GM19452 (cell line): ENCODE measurements around the gene CHD9.
A peak's percentile ranks its signal among the peaks of the same experiment; 100 is the strongest.

Source experiments
- ATAC-seq: cut with Tn5 transposase; IDR thresholded peaks from one replicate; pipeline ENCODE4 v1.9.1; 2021; ENCODE audit not compliant: unreplicated experiment

Gene CHD9

DNA sequence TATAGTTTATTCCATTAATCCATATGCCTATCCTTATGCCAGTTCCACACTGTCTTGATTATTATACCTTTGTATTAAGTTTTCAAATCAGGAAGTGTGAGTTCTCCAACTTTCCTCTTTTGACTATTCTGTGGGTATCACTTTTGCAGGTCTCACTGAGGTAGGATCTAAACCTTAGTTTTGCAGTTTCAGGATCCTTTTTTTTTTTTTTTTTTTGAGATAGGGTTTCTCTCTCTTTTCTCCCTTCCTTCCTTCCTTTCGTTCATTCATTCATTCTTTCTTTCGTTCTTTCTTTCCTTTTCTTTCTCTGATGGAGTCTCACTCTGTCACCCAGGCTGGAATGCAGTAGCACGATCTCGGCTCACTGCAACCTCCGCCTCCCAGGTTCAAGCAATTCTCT is 71.6 kb downstream of the CHD9 start:
- no peak for ATAC-seq

DNA sequence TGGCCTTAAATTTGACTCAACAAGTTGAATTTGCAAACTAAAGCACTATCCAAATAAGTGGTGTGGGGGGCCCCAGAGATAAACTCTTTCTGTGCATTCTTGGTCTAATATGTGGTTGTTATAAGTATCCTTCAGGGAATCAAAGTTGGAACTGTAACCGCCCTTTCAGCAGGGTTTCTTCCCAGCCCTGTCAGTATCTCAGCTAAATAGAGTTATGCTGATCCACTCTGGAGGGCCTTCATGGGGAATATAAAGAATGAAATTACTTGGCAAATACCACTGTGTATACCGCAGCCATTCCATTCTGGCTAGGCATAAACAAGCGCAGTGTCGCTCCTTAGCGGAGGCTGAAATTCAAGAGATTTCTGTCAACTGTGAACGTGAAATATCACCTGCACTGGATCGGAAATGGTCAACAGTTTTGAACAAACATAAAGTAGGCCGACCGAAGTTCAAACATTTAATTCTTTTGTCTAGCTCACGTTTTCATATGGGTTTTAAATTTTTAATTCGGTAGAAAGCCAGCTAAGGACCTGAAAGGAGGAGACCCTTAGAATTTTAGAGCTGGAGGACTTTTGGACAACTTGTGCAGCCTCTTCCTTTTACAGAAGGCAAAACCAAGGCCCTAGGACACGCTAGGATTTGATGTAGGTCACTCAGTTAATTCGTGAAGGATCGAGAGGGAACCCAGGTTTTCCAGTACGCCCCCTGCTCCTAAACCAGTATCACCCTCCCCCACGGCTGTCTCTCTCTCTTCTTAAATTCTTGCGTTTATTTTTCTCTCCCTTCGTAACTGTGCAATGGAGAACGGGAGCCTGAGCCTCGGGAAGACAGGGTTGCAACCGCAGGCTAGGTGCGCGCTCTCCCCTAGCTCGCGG is 74.7 kb downstream of the CHD9 start:
- ATAC-seq: no peak

DNA sequence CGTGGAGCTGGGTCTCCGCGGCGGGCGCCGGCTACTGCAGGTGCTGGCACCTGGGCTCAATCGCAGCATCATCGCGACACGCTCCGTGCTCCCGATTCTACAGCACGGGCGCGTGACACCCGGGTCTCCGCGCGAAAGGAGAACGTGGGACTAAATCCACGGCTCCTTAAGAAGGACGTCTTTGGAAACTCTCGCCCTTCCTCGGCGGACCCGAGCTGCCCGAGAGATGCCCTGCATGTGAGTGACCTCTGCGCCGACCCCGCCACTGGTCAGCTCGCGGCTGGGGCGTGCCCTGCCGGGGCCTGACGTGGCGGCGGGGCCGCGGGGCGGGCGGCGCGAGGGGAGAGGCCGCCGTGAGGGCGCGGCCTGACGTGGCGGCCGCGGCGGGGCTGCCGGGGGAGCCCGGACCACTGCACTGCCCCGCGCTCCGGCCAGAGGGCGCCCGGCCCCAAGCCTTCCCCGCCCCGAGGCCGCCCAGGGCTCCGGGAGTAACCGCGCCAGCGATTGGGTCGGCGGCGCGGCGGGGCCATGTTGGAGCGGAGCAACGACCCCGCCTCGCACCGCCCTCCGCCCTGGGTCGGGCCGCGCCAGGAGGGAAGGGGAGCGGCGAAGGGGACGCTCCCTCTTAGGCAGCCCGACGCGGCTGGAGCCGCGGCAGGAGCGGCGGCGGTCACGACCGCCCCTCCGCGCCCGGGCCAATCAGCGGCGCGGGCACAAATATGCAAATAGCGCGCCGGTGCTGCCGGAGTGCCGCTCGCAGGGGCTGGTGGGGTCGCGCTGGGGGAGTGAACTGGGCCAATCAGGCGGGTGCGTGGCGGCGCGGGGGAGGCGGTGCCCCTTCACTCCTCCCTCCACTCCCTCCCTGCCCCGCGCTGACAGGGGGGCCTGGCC is 75.6 kb downstream of the CHD9 start:
- ATAC-seq: peak; percentile 85

DNA sequence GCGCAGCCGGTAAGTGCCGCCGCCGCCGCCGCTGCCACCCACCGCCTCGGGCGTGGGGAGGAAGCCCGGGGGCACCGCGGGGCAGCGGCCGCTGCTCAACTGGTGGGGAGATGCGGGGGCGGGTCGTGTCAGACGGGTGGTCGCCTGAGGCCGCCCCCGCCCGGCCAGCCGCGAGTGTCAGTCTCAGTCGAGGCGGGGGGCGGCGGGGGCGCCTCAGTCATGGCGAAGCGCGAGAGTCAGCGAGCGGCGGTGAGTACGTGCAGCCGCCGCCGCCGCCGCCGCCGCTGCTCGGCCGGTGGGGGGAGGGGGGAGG is 76.2 kb downstream of the CHD9 start:
- ATAC-seq: peak; percentile 1

DNA sequence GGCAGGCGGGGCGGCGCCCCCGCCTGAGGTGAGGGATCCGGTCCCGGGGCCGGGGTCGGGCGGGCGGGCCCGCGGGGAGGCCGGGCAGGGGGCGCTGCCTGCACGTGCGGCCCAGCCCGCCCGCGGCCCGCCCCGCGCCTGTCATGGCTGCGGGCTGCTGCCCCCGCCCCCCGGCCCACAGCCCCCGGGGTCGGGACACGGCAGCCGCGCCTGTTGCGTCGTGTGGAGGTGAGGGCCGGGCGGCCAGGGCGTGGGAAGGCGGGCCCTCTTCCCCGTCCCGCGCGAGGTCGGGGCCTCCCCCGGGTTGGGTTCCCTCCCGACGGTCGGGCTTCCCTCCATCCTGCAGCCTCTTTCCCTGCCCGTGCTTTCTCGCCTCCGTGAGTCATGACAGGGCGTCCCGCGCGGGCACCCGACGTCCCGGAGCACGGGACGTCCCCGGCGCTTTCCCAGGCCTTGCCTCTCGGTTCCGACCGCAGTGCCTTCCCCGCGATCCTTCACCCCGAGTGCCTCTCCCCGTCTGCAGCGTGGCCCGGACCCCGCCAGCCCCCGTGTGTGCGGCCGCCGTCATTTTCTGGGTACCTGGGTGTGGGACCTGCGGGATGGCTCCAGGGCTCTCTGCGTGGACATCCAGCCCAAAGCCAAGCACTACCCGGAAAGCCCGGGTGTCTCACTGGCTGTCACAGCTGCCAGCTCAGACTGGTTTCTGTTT is 76.7 kb downstream of the CHD9 start:
- ATAC-seq: peak; percentile 18

DNA sequence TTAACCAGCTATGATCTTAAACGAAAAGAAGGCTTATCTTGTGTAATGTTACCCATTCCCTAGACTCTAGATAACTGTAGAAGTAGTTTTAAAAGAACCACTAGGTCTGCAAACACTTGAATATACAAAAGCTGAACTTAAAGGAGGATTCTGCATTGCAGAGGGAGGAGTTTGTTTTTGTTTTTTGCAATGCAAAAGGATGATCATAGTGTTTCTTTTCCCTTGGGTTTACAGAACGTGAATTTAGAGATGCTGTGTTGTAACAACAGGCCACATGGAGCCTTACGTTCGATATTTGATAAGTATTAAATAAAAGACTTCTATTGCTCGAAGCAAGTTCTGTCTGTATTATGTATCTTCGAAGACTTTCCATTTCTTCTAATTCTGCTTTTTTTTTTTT is 77.6 kb downstream of the CHD9 start:
- no peak for ATAC-seq

DNA sequence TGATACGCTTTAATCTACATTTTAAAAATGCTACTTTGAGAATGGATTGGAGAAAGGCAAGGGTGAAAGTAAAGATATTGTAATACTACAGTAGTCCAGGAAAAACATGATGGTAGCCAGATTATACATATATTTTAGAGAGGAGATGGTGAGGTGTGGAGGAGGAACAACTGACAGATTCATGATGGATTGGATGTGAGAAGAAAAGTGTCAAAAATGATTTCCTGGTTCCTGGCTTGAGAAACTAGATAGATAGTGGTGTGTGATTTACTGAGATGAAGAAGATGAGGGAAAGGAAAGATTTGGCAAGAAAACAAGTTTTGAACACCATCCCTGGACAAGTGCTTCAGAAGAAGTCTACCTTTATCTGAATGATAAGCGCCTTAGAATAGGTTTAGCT is 80.5 kb downstream of the CHD9 start:
- ATAC-seq: no peak

DNA sequence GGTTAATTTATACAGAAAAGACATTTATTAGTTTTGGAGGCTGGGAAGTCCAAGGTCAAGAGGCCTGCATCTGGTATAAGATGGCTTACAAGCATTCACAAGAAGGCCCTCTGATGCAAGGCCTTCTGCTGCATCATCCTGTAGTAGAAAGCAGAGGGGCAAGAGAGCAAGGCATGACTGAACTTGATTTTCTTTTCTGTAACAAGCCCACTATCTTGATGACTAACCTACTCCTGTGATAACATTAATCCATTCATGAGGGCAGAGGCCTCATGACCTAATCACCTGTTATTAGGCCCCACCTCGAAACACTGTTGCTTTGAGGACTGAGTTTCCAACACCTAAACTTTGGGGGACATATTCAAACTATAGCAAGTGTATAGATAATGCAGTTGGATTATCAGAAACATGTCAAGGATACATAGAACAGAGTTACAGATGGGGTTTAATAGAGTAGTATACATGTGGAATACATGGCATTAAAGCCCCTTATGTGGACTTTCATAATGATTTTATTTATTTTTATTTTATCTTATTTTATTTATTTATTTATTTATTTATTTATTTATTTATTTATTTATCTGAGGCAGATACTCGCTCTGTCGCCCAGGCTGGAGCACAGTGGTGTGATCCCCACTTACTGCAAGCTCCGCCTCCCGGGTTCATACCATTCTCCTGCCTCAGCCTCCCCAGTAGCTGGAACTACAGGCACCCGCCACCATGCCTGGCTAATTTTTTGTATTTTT is 88.2 kb downstream of the CHD9 start:
- no peak for ATAC-seq

DNA sequence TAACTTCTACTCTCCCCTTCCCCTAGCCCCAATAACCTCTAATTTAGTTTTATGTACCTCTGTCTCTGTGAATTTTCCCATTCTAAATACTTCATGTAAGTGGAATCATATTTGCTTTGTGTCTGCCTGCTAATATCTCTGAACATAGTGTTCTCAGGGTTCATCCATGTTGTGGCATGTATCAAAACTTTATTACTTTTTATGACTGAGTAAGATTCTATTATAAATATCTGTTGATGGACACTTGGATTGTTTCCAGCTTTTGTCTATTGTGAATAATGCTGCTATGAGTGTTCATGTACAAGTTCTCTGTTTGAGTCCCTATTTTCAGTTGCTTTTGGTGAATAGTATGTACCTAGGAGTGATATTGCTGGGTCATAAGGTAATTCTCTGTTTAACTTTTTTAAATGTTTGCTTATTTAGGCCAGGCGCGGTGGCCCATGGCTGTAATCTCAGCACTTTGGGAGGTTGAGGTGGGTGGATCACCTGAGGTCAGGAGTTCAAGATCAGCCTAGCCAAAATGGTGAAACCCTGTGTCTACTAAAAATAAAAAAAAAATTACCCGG is 92.8 kb downstream of the CHD9 start:
- ATAC-seq: no peak

DNA sequence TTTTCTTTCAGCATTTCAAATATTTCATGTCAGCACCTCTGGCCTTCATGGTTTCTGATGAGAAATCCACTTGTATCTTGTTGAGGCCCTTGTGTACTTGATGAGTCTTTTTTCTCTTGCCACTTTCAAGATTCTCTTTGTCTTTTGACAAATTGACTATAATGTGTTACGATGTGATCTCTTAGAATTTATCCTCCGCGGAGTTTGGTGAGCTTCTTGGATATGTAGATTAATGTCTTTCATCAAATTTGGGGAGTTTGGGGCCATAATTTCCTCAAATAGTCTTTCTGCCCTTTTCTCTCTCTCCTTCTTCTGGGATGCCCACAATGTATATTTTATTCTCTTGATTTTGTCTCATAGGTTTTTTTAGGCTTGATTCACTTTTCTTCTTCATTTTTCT is 96.0 kb downstream of the CHD9 start:
- no peak for ATAC-seq

DNA sequence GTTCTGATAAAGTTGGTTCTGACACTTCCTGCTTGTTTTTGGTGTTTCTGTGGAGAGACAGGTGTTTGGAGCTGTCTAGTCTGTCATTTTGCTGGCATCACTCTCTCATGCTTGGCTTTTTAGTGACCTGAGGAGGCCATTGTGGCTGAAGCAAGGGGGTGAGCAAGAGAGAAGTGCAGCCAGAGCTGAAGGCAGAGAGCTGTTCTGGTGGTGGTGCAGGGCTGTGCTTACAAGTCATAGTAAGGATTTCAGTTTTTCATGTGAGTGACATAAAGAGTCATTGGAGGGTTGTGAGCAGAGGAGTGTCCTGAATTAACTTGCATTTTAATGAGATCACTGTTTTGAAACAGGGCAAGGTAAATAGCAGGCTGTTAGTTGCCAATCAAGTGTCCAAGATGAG is 97.5 kb downstream of the CHD9 start:
- no peak for ATAC-seq

DNA sequence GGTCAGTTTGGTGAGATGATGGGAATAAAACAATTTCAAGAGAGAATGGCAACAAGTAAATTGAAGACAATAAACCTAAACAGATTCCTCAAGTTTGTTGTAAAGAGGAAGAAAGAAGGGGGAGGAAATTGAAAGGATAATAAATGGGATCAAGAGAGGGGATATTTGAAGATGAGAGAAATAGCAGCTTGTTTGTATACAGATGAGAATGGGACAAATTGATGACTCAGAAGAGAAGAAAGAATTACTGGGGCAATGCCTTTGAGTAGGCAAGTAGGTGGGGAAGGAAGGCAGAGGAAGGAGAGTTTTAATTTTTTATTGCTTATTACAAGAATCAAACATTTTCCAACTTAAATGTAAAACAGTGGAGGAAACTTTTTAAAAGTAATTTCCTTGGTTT is 98.3 kb downstream of the CHD9 start:
- ATAC-seq: no peak

DNA sequence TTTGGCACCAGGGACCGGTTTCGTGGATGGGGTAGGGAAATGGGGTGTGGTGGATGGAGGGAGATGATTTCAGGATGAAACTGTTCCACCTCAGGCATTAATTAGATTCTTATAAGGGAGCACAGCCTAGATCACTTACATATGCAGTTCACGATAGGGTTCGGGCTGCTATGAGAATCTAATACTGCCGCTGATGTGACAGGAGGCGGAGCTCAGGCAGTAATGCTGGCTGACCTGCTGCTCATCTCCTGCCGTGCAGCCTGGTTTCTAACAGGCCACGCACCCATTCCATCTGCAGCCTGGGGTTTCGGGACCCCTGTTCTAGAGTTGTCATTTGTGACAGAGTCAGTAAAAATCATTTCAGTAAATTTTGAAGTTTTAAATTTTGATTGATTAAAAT is 99.7 kb downstream of the CHD9 start:
- ATAC-seq: no peak

DNA sequence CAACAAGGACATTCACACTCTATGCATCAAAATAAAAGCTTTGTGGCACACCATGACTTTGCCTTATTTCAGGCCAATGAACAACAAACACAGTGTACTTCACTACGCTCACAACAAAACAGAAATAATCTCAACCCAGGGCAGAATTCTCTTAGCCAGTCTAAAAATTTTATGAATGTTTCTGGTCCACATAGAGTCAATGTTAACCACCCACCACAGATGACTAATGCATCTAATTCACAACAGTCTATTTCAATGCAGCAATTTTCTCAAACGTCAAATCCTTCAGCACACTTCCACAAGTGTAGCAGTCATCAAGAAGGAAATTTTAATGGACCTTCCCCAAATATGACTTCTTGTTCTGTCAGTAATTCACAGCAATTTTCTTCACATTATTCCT is 101.7 kb downstream of the CHD9 start:
- no peak for ATAC-seq

DNA sequence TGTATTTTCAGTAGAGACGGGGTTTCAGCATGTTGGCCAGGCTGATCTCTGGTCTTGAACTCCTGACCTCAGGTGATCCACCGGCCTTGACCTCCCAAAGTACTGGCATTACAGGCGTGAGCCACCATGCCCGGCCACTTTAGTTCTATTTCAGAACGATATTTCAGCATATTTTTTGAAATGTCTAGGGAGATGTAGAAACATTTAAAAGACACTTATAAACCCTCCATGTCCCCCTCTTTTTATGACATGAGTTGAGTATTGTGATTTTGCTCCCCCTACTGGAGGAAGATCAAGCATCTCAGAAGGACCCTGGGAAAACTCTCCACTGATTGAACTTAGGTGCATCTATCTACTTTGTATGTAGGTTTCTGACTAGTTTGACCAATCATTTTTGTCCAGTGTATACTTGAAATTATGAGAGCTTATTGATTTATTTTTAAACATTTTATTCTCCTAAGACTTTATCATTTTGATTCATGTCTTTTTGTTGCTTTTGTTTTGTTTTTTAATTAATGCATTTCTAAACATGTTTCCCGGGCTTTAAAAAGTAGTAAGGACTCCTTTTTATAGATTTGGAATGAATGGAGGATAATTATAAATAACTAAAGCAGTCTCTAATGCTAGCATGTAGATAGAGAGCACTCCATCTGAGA is 105.1 kb downstream of the CHD9 start:
- ATAC-seq: peak; percentile 69

DNA sequence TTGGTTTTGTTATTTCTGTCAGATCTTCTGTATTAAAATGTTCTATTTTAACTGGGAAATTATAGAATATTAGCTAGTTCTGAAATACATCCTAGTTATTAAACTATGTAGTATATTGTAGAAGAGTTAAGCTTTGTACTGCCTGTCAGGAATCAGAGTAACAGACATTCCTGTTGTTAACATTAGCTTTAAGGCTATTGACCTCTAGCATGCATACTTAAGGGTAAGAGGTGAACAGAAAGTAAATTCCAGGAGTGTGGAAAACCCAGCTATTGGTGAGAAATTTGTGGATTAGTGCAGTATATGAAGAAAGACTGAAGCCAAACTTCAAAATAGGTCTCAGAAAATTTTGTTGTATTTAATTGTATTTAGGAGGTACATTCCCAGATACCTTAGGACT is 111.3 kb downstream of the CHD9 start:
- ATAC-seq: no peak

DNA sequence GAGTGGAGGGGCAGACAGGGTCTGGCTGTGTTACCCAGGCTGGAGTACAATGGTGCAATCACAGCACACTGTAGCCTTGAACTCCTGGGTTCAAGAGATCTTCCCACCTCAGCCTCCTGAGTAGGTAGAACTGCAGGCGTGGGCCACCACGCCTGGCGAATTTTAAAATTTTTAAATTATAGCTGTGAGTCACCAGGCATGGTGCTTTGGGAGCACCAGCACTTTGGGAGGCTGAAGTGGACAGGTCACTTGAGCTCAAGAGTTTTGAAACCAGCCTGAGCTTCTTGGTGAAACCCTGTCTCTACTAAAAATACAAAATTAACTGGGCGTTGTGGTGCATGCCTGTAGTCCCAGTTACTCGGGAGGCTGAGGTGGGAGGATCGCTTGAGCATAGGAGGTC is 114.0 kb downstream of the CHD9 start:
- ATAC-seq: no peak

DNA sequence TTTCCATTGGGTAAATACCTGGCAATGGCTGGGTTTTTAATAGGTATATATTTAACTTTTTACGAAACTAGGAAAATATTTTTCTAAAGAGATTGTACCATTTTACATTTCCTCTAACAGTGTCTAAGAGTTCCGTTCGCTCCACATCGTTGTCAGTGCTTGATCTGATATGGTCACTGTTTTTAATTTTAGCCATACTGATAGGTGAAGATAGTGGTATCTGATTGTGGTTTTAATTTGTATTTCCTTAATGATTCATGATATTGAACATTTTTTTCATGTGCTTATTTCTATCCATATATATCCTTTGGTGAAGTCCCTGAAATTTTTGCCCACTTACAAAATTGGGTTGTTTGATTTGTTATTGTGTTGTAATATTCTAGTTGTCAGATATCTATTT is 117.7 kb downstream of the CHD9 start:
- ATAC-seq: no peak

DNA sequence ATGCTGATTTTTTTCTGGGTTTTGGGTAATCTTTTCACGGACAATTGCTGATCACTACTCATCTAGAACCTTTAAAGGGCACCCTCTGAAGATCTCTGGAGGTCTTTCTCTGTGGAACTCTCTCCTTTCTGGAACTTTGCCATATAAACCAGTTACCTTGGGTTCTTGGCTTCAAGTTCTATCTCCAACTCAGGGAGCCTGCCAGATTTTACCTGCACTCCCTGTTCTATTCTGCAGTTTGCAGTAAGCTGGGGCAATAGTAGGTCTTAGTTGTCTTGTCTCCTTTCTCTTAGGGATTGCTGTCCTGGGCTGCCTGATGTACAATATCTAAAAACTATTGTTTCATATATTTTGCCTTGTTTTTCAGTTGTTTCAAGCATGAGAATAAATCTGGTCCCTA is 120.3 kb downstream of the CHD9 start:
- ATAC-seq: no peak

DNA sequence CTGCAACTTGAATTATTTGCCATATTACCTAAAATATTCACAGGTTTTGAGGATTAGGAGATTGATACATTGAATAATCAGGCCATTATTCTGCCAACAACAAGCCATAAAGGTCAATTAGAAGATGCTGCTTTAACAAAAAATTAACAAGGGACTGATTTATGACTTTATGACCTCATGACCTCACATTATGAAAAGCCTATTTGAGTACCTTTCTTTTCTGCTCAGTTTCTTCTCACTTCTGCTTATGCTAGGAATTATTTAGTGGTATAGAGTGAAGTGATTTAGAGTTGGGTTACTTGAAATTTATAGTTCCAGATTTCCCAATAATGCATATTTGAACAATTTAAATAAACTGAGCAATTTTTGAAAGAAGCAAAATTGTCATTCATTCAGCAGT is 121.6 kb downstream of the CHD9 start:
- no peak for ATAC-seq
